Upper lobe of left lung (tissue), 4 donors: Measurements from ENCODE around the gene NTNG2.

Source experiments
- CTCF ChIP-seq, 6 experiments: fragments of 450-650 bp in 4 of 6; fragments of 200-600 bp in 2 of 6; sonication (generic) in 2 of 6; IDR thresholded peaks; one replicate each; pipeline ENCODE4 v1.5.1; 2016 to 2019; ENCODE audit warnings: antibody characterized with exemption in 6 of 6
- EP300 ChIP-seq, 4 donors: sonication (generic); formaldehyde crosslinking; IDR thresholded peaks; one replicate each; pipeline ENCODE4 v1.5.1; 2017; ENCODE audit warnings: antibody characterized with exemption in 4 of 4, control low read depth in 2 of 4

GRCh38 chr9:132168347-132168746 is 6.5 kb downstream of the NTNG2 start:
- TF ChIP-seq EP300 (IDR thresholded peaks at IDR 0.05) = no peak
- no peak for TF ChIP-seq CTCF (IDR thresholded peaks at IDR 0.05)
